NCI-H345 treated with DMSO at 0.1 percent for 48 hours (cell line): ENCODE results near the gene EFHC1.
"Not testable (repeated sequence)": the region's sequence is repeated elsewhere in the genome, so short reads cannot be mapped to it uniquely, and the experiment has no call there.

ENCODE experiments used
- DNase-seq: peaks from one replicate; lab custom pipeline; 2025; ENCODE audit not compliant: unreplicated experiment; lab: John Stamatoyannopoulos, UW

EFHC1 gene

GRCh38 chr6:52419809-52420667 is at the start of gene EFHC1:
Gene EFHC1 (plus strand): TSS chr6:52420342. CDS start chr6:52420411, 69 bp downstream.
- peak; percentile 98 for DNase-seq

DNA sequence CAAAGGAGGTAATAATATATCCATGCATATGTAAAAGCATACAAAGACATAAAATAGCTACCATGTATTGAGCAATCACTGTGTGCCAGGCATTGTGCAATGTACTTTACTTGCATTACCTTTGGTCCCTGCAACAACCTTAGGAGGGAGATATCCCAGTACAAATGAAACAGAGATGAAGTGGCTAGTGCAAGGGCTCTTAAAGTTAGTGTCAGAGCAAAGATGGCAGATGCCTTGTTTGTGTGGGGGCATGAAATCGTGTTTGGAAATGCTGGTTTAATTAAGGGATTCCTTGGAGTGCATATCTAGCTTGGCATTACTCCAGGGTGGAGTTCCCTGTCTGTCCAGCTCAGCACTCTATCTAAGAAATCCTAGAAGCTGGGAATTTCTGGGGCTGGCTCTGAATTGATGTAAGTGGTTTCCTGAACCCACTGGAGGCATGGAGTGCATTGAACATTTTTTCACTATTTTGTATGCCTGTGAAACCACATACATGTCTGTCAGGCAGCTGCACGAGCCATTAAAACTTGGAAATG is 48.4 kb upstream of the EFHC1 start:
- no peak for DNase-seq

- DNase-seq = no peak
Observed at GRCh38 chr6:52373151-52373690, 46.9 kb upstream of the EFHC1 start.

- no peak for DNase-seq
Observed at GRCh38 chr6:52374247-52374646, 45.9 kb upstream of the EFHC1 start.

DNA sequence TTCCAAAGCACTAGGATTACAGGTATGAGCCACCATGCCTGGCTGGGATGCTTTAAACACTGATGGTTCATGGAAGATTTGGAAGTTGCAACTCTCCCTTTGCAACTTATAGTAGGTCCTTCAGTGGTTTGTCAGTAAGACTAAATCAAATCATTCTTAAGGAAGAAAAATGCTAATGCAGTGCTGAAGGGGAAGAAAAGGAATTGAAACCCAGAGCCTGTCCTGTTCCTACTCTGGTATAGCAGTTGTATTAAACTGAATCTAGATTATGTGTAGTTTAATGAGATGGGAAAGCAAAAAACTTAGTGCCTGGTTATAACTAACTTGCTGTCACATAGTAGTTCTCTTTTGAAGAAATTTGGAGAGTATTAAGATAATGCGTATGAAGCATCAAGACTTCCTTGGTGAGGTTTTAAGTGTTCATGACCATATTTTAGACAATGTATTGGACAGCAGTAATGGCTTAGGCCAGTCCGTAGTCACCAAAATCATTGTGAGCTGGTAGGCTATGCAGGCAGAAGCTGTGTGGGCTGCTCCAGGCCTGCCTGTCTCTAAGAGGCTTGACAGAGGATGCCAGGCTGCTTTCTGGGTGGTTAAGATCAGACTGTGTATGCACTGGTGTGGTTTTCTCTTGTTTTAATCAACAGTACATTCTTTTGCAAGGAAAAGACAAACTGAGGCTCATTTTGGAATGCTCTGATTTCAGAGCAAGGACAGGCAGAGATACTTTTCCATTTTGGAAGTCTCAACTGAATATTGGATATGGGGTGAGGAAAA is 44.2 kb upstream of the EFHC1 start:
- no peak for DNase-seq

GRCh38 chr6:52376763-52377162 is 43.4 kb upstream of the EFHC1 start:
- DNase-seq = no peak

DNA sequence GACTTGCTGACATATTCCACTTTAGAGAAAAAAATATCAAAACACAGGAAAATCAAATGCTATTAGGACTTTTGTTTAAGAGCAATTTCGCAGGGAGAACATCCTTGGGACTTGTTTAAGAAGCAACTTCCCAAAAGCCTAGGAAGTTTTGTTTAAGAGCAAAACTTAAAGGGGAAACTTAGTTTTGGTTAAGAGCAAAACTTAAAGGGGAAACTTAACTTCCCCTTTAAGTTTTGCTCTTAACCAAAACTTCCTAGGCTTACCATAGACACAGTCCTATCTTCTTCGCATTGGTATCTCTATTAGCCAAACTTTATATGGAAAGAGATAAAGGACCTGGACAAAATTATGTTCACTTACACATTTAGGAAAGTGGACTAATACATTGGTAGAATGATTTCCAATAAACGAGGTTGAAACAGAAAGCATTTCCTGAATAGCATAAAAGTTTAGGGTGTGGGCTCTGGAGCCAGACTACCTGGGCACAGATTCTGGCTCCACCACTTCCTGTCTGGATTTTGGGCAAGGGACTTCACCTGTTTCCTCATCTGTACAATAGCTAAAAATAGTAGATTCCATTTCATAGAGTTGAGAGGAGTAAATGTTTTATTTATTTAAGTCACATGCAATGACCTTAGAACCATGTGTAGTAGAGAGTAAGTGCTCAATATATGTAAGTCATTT is 42.5 kb upstream of the EFHC1 start:
- DNase-seq = no peak

DNA sequence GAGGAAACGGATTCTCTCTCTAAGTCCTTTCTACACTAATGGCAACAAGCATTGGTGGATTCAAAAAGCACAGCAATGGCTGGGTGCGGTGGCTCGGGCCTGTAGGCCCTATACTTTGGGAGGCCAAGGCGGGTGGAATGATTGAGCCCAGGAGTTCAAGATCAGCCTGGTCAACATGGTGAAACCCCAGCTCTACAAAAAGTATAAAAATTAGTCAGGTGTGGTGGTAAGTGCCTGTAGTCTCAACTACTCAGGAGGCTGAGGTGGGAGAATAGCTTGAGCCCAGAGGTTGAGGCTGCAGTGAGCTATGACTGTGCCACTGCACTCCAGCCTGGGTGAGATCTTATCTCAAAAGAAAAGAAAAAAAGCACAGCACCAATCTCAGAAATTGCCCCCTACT is 38.9 kb upstream of the EFHC1 start:
- no peak for DNase-seq

DNA sequence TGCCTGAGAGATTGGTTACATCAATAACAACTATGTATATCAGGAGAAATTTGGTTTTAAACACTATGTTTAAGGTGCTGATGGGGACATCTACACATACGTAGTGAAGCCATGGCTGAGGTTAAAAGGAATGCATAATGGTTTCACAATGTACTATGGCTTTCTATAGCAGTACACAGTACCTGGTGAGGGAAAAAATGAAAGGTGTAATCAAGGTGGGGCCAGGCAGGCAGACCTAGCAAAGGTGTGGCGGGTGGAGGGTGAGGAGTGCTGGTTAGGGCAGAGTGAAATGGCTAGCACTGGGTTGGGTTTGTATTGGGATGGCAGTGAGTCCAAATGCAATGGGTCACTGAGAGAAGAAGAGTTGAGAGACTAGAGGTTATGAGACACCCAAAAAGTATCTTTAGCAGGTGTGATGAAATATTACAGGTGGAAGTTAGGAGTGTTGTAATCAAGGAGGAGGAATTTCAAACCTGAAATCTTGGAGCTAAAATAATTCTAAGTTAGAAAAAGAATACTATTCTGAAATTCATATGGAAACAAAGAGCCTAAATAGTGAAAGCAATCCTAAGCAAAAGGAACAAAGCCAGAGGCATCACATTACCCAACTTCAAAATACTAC is 35.9 kb upstream of the EFHC1 start:
- no peak for DNase-seq

DNA sequence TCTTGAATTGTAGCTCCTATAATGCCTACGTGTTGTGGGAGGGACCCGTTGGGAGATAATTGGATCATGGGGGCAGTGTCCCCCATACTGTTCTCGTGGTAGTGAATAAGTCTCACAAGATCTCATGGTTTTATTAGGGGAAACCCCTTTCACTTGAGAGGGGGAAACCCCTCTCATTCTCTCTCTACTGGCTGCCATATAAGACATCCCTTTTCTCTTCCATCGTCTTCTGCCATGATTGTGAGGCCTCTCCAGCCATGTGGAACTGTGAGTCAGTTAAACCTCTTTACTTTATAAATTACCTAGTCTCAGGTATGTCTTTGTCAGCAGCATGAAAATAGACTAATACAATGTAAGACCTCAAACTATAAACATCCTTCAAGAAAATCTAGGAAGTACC is 35.1 kb upstream of the EFHC1 start:
- DNase-seq = no peak

GRCh38 chr6:52388119-52388518 is 32.0 kb upstream of the EFHC1 start:
- not testable (repeated sequence) for DNase-seq

GRCh38 chr6:52388790-52389189 is 31.4 kb upstream of the EFHC1 start:
- no peak for DNase-seq

- DNase-seq = no peak
Observed at GRCh38 chr6:52389264-52389625, 30.9 kb upstream of the EFHC1 start.

GRCh38 chr6:52389626-52390360 is 30.3 kb upstream of the EFHC1 start:
- DNase-seq = no peak

DNA sequence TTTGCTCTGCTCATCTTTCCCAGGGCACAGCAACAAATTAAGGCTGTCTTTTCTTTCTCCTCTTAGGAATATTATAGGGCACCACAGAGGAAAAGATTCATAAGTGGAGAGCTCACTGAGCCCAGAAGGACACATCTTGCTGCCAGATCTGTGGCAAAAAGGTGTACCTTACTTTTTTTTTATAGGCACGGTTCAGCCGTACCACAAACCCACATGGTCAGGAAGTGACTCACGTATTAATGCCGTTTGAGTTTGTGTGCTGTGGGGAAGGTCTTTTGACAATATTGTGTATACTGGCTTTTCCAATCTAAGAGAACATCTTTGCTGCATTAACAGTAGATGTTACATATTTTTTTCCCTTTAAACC is 29.8 kb upstream of the EFHC1 start:
- no peak for DNase-seq

GRCh38 chr6:52391599-52391998 is 28.5 kb upstream of the EFHC1 start:
- DNase-seq = no peak

- no peak for DNase-seq
Observed at GRCh38 chr6:52392944-52393343, 27.2 kb upstream of the EFHC1 start.

GRCh38 chr6:52393780-52394179 is 26.4 kb upstream of the EFHC1 start:
- DNase-seq = no peak

- no peak for DNase-seq
Observed at GRCh38 chr6:52394251-52394666, 25.9 kb upstream of the EFHC1 start.

DNA sequence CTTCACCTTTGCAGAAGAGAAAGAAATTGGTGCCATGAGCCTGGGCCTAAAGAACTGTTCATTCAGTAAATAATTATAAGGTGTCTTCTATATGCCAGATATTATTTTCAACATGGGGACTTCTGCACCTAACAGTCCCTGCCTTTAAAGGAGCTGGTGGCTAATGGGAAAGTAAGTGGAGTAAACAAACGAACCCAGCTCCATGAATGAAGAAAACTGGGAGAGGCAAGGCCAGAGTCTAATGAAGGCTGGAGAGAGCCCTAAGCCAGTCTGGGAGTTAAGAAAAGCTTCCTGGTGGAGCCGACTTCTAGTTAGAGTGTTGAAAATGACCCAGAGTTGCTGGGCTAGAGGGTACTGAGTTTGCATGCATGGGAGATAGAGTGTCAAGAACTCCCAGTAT is 24.2 kb upstream of the EFHC1 start:
- no peak for DNase-seq
